Osteoblast (primary cell): ENCODE measurements around the gene JAGN1. TPM values are rescaled to one million over a fixed set of nuclear protein-coding genes. Genes with fewer than 3 reads are reported as not detected.
"Not testable (repeated sequence)": the region's sequence is repeated elsewhere in the genome, so short reads cannot be mapped to it uniquely, and the experiment has no call there.

Experiments used
- DNase-seq: peaks from one replicate; pipeline ENCODE4 v3.0.0; 2011; ENCODE audit warnings: low spot score, mixed read lengths; ENCODE audit not compliant: insufficient read length; ENCODE audit errors: missing footprints
- H2AFZ ChIP-seq: 2 replicates; pipeline ENCODE4 v1.6.0; 2011; ENCODE audit warnings: mild to moderate bottlenecking, low read length
- H3K27ac ChIP-seq: 2 replicates; pipeline ENCODE4 v1.5.1; 2011; ENCODE audit warnings: mild to moderate bottlenecking, low read depth, low read length, moderate library complexity
- H3K27me3 ChIP-seq: 2 replicates; pipeline ENCODE4 v1.6.0; 2012; ENCODE audit warnings: mild to moderate bottlenecking, control low read depth, inconsistent platforms, low read length, moderate library complexity; ENCODE audit not compliant: insufficient read depth
- H3K36me3 ChIP-seq: 2 replicates; pipeline ENCODE4 v1.5.1; 2011; ENCODE audit warnings: mild to moderate bottlenecking, low read length, control low read depth, moderate library complexity; ENCODE audit not compliant: insufficient read depth
- H3K4me1 ChIP-seq: 2 replicates; pipeline ENCODE4 v1.5.1; 2011; ENCODE audit warnings: mild to moderate bottlenecking, low read length, control low read depth, moderate library complexity; ENCODE audit not compliant: insufficient read depth
- H3K4me2 ChIP-seq: 2 replicates; pipeline ENCODE4 v1.6.0; 2011; ENCODE audit warnings: mild to moderate bottlenecking, low read length; ENCODE audit not compliant: insufficient read depth
- H3K4me3 ChIP-seq: fragments of 200-600 bp; sonication (generic); 3 replicates; pipeline ENCODE4 v1.5.1; 2012; ENCODE audit warnings: mild to moderate bottlenecking, low read length, inconsistent platforms; ENCODE audit not compliant: insufficient read depth
- H3K79me2 ChIP-seq: 2 replicates; pipeline ENCODE4 v1.6.0; 2012; ENCODE audit warnings: mild to moderate bottlenecking, low read length, control low read depth, inconsistent platforms; ENCODE audit not compliant: insufficient read depth
- H3K9me3 ChIP-seq: 2 replicates; pipeline ENCODE4 v1.5.1; 2011; ENCODE audit warnings: low read depth, low read length, control low read depth
- H4K20me1 ChIP-seq: 2 replicates; pipeline ENCODE4 v1.6.0; 2012; ENCODE audit warnings: mild to moderate bottlenecking, low read length, control low read depth; ENCODE audit not compliant: insufficient read depth
- total RNA-seq: library from RNA; depleted of rRNA; stranded (reverse); fragments of >200 nt; gene quantifications from 2 replicates; pipeline ENCODE4 v1.2.3, GENCODE V29; 2012
- TF ChIP-seq, protein P1 (sequence below): IDR thresholded peaks from 2 replicates; pipeline ENCODE4 v1.5.1; 2011; ENCODE audit warnings: mild to moderate bottlenecking, low read depth, low read length, moderate library complexity; ENCODE audit errors: extremely low read depth

Gene JAGN1
- total RNA-seq, 1 donor: 26.1 TPM

DNA sequence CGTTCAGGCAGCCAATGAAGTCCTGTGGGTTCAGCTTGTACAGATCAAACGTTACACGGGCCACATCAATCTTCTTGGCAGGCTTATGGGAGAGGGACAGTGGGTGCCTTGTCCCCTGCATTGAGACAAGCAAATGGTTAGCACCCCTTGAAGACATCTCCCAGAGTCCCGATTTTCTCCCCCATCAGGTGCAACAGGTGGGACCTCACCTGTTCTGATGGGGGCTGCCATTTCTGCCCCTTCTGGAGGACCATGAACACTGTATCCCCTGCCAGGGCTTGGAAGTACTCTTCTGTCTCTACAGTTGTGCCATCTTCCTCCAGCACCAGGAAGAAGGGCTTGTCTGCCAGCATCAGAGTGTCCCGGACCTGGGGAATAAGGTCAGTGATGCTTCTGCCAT lies 20.5 kb upstream of the JAGN1 start:
- Histone ChIP-seq H3K4me3 (no peak overlapping the region), H3K4me1 (no peaks in the 10 kb centered on the region), H2AFZ (no peak overlapping the region), H3K79me2 (no peaks in the 10 kb centered on the region), H3K36me3 (no peaks in the 10 kb centered on the region), H3K27ac (no peak overlapping the region), H3K4me2 (no peak overlapping the region), H4K20me1 (no peaks in the 10 kb centered on the region), H3K27me3 (no peaks in the 10 kb centered on the region), H3K9me3 (no peaks in the 10 kb centered on the region)
- DNase-seq: no peak
- TF ChIP-seq, protein P1, sequence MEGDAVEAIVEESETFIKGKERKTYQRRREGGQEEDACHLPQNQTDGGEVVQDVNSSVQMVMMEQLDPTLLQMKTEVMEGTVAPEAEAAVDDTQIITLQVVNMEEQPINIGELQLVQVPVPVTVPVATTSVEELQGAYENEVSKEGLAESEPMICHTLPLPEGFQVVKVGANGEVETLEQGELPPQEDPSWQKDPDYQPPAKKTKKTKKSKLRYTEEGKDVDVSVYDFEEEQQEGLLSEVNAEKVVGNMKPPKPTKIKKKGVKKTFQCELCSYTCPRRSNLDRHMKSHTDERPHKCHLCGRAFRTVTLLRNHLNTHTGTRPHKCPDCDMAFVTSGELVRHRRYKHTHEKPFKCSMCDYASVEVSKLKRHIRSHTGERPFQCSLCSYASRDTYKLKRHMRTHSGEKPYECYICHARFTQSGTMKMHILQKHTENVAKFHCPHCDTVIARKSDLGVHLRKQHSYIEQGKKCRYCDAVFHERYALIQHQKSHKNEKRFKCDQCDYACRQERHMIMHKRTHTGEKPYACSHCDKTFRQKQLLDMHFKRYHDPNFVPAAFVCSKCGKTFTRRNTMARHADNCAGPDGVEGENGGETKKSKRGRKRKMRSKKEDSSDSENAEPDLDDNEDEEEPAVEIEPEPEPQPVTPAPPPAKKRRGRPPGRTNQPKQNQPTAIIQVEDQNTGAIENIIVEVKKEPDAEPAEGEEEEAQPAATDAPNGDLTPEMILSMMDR: no peak

DNA sequence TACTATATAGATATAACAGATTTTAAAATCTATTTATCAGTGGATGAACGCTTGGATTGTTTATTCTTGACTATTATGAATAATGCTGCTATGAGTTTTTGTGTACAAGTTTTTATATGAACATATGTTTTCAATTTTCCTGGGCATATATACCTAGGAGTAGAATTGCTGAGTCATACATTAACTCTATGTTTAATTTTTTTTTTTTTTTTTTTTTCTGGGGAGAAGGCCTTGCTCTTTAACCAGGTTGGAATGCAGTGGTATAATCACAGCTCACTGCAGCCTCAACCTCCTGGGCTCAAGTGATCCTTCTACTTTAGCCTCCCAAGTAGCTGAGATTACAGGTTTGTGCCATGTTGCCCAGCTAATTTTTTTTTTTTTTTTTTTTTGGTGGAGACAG lies 19.4 kb upstream of the JAGN1 start:
- Histone ChIP-seq H3K4me3 (no peak overlapping the region), H3K27me3 (no peaks in the 10 kb centered on the region), H4K20me1 (no peaks in the 10 kb centered on the region), H3K9me3 (no peaks in the 10 kb centered on the region), H3K79me2 (no peaks in the 10 kb centered on the region), H3K27ac (no peak overlapping the region), H3K4me1 (no peaks in the 10 kb centered on the region), H3K4me2 (no peak overlapping the region), H2AFZ (no peak overlapping the region), H3K36me3 (no peaks in the 10 kb centered on the region)
- TF ChIP-seq, protein P1: no peak
- DNase-seq: peak; percentile 72

DNA sequence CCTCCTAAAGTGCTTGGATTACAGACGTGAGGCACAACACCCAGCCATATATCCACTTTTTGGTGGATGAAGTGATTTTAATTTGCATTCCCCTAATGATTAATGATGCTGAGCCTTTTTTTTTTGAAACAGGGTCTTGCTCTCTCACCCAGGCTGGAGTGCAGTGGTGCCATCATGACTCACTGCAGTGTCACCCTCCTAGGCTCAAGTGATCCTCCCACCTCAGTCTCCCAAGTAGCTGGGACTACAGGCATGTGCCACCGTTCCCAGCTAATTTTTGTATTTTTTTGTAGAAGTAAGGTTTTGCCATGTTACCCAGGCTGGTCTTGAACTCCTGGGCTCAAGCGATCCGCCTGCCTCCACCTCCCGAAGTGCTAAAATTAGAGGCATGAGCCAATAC lies 18.3 kb upstream of the JAGN1 start:
- H3K36me3 ChIP-seq, H3K9me3 ChIP-seq, H3K27me3 ChIP-seq, H3K79me2 ChIP-seq, H3K4me1 ChIP-seq, H3K27ac ChIP-seq, H3K4me2 ChIP-seq, H2AFZ ChIP-seq, H4K20me1 ChIP-seq, DNase-seq, H3K4me3 ChIP-seq: not testable (repeated sequence)

DNA sequence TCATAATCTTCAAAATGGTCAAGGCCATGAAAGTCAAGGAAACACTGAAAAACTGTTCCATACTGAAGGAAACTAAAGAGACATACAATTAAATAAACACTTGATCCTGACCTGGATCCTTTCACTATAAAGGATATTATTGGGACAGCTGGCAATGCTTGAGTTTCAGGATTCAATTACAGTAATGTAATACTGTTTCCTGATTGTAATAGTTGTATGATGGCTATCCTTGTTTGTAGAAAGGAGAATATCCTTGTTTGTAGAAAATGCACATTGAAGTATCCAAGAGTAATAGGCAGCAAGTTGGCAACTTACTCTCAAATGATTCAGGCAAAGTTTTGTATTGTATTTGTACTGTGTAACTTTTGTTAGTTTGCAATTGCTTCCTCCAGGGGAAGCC lies 15.0 kb upstream of the JAGN1 start:
- H3K27ac ChIP-seq: no peak overlapping the region
- no peak overlapping the region for H3K4me3 ChIP-seq
- H3K79me2 ChIP-seq: no peaks in the 10 kb centered on the region
- H3K4me1 ChIP-seq: no peaks in the 10 kb centered on the region
- H2AFZ ChIP-seq: no peak overlapping the region
- no peak overlapping the region for H3K4me2 ChIP-seq
- no peaks in the 10 kb centered on the region for H3K9me3 ChIP-seq
- no peaks in the 10 kb centered on the region for H4K20me1 ChIP-seq
- no peak for DNase-seq
- no peaks in the 10 kb centered on the region for H3K36me3 ChIP-seq
- no peaks in the 10 kb centered on the region for H3K27me3 ChIP-seq
- TF ChIP-seq, protein P1: no peak

DNA sequence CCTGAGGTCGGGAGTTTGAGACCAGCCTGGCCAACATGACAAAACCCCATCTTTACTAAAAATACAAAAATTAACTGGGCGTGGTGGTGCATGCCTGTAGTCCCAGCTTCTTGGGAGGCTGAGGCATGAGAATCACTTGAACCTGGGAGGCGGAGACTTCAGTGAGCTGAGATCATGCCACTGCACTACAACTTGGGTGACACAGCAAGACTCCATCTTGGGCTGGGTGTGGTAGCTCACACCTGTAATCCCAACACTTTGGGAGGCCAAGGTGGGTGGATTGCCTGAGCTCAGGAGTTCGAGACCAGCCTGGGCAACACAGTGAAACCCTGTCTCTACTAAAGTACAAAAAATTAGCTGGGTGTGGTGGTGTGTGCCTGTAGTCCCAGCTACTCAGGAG lies 14.2 kb upstream of the JAGN1 start:
- not testable (repeated sequence) for H2AFZ ChIP-seq, H3K4me2 ChIP-seq, H3K27ac ChIP-seq, H3K9me3 ChIP-seq, H4K20me1 ChIP-seq, H3K36me3 ChIP-seq, H3K27me3 ChIP-seq, H3K4me1 ChIP-seq, H3K79me2 ChIP-seq, H3K4me3 ChIP-seq, DNase-seq
